K562 (cell line): Measurements from ENCODE around the gene EIF2S2. TPM values are rescaled to one million over a fixed set of nuclear protein-coding genes. Genes with fewer than 3 reads are reported as not detected.

Source experiments
- GATA2 ChIP-seq: sonication (generic); formaldehyde crosslinking; IDR thresholded peaks from 2 replicates; pipeline ENCODE4 v1.4.0; 2020; ENCODE audit warnings: mild to moderate bottlenecking, missing genetic modification reagents
- ILF3 ChIP-seq: fragments of 450-650 bp; IDR thresholded peaks from 2 replicates; pipeline ENCODE4 v1.6.1; 2018; ENCODE audit warnings: antibody characterized with exemption, mild to moderate bottlenecking, moderate library complexity, borderline replicate concordance
- KAT7 ChIP-seq: sonication (generic); formaldehyde crosslinking; IDR thresholded peaks from 2 replicates; pipeline ENCODE4 v1.8.0; 2022; ENCODE audit warnings: missing genetic modification reagents, mild to moderate bottlenecking, borderline replicate concordance
- KLF1 ChIP-seq: fragments of 450-650 bp; IDR thresholded peaks from 2 replicates; pipeline ENCODE4 v1.6.1; 2016; ENCODE audit warnings: missing genetic modification characterization, missing compliant biosample characterization
- MTA2 ChIP-seq: fragments of 450-650 bp; IDR thresholded peaks from 2 replicates; pipeline ENCODE4 v1.6.1; 2016; ENCODE audit warnings: low read depth
- MTA3 ChIP-seq: fragments of 450-650 bp; formaldehyde crosslinking; IDR thresholded peaks from 2 replicates; pipeline ENCODE4 v1.6.1; 2017; ENCODE audit warnings: mild to moderate bottlenecking, borderline replicate concordance
- PCBP2 ChIP-seq: fragments of 200-400 bp; formaldehyde crosslinking; IDR thresholded peaks from 2 replicates; pipeline ENCODE4 v1.6.1; 2018; ENCODE audit warnings: low read length, low read depth, mild to moderate bottlenecking, moderate library complexity; ENCODE audit not compliant: poor library complexity, severe bottlenecking
- RBM22 ChIP-seq: fragments of 200-400 bp; formaldehyde crosslinking; IDR thresholded peaks from 2 replicates; pipeline ENCODE4 v1.6.1; 2018; ENCODE audit warnings: low read length, low read depth; ENCODE audit not compliant: poor library complexity, severe bottlenecking
- RBM34 ChIP-seq: fragments of 200-400 bp; formaldehyde crosslinking; IDR thresholded peaks from 2 replicates; pipeline ENCODE4 v1.6.1; 2018; ENCODE audit warnings: low read length, borderline replicate concordance; ENCODE audit not compliant: insufficient read depth
- RFX5 ChIP-seq: IDR thresholded peaks from 2 replicates; pipeline ENCODE4 v1.6.1; 2011; ENCODE audit warnings: low read depth, mild to moderate bottlenecking, improper control_type of control experiment, low read length
- ZNF699 ChIP-seq: fragments of 250-450 bp; sonication (Bioruptor Pico); IDR thresholded peaks from 2 replicates; pipeline ENCODE4 v1.8.0; 2021; ENCODE audit warnings: mild to moderate bottlenecking, moderate library complexity; ENCODE audit not compliant: insufficient replicate concordance
- ZNF79 ChIP-seq: fragments of 250-450 bp; sonication (Bioruptor Pico); IDR thresholded peaks from 2 replicates; pipeline ENCODE4 v1.4.0; 2020; ENCODE audit warnings: low read depth, mild to moderate bottlenecking, moderate library complexity
- polyA plus RNA-seq, 8 experiments: library from polyadenylated mRNA; depleted of rRNA in 4 of 8; stranded (reverse) in 5 of 8; unstranded in 3 of 8; fragments of >200 nt; fragmentation: Nextera tagmentation in 2 of 8; fragmentation: Illumina TruSeq in 1 of 8; extraction: Ambion mirVana in 2 of 8; extraction: Trizol in 1 of 8; gene quantifications; 2 replicates each; pipeline versions ENCODE4 v1.2.1 to v1.2.3, GENCODE V29; 2011 to 2014; ENCODE audit warnings: inconsistent platforms in 1 of 8, missing spikeins in 1 of 8
- total RNA-seq, 7 experiments: library from RNA; depleted of rRNA in 6 of 7; stranded (reverse); fragments of >200 nt in 6 of 7; fragmentation: Illumina TruSeq in 2 of 7; extraction: Trizol in 2 of 7; gene quantifications; 2 replicates each; pipeline versions ENCODE4 v1.2.1 to v1.2.3, GENCODE V29; 2011 to 2021; ENCODE audit warnings: low replicate concordance in 1 of 7
- TF ChIP-seq, protein P1 (sequence below), 2 experiments: fragments of 150-350 bp in 1 of 2; IDR thresholded peaks; 2 replicates each; pipeline ENCODE4 v1.6.1; 2012 to 2016; ENCODE audit warnings: low read depth in 2 of 2, low read length in 2 of 2, mild to moderate bottlenecking in 1 of 2, moderate library complexity in 1 of 2

Gene EIF2S2
- total and polyA plus RNA-seq, 9 of the 15 experiments (the other 6 are each of a cell fraction or from before 2014, with no cell fraction given), result 79.7 to 220 (median 154) TPM

DNA sequence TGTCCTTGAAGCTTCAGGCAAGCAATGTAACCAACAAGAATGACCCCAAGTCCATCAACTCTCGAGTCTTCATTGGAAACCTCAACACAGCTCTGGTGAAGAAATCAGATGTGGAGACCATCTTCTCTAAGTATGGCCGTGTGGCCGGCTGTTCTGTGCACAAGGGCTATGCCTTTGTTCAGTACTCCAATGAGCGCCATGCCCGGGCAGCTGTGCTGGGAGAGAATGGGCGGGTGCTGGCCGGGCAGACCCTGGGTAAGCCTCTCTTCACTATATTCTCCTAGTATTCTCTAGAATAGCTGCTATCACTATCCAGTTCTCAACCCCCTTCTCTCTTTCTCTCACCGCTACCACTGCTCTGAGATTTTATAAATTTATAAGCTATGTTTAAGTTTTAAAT, 40.0 kb downstream of the EIF2S2 start (continued):
- TF ChIP-seq, protein P1, sequence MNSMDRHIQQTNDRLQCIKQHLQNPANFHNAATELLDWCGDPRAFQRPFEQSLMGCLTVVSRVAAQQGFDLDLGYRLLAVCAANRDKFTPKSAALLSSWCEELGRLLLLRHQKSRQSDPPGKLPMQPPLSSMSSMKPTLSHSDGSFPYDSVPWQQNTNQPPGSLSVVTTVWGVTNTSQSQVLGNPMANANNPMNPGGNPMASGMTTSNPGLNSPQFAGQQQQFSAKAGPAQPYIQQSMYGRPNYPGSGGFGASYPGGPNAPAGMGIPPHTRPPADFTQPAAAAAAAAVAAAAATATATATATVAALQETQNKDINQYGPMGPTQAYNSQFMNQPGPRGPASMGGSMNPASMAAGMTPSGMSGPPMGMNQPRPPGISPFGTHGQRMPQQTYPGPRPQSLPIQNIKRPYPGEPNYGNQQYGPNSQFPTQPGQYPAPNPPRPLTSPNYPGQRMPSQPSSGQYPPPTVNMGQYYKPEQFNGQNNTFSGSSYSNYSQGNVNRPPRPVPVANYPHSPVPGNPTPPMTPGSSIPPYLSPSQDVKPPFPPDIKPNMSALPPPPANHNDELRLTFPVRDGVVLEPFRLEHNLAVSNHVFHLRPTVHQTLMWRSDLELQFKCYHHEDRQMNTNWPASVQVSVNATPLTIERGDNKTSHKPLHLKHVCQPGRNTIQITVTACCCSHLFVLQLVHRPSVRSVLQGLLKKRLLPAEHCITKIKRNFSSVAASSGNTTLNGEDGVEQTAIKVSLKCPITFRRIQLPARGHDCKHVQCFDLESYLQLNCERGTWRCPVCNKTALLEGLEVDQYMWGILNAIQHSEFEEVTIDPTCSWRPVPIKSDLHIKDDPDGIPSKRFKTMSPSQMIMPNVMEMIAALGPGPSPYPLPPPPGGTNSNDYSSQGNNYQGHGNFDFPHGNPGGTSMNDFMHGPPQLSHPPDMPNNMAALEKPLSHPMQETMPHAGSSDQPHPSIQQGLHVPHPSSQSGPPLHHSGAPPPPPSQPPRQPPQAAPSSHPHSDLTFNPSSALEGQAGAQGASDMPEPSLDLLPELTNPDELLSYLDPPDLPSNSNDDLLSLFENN (IDR thresholded peaks at IDR 0.05; ENCODE audit: low read depth in 2 of 2, low read length in 2 of 2), result no peak
- TF ChIP-seq KLF1, result no peak
- no peak for TF ChIP-seq RBM22
- TF ChIP-seq MTA3, result no peak
- no peak for TF ChIP-seq GATA2
- TF ChIP-seq PCBP2, result no peak
- TF ChIP-seq MTA2, result no peak
- no peak for TF ChIP-seq ZNF79 (CRISPR knock-in tag)
- TF ChIP-seq ILF3, result no peak
- TF ChIP-seq RFX5, result no peak
- TF ChIP-seq KAT7 (CRISPR knock-in tag), result no peak
- no peak for TF ChIP-seq ZNF699 (CRISPR knock-in tag)
- no peak for TF ChIP-seq RBM34
